H4 (cell line): ENCODE measurements around the gene FARSB. TPM values are rescaled to one million over a fixed set of nuclear protein-coding genes. Genes with fewer than 3 reads are reported as not detected.

ENCODE experiments used
- DNase-seq: peaks from one replicate; pipeline ENCODE4 v3.0.0-alpha.2; 2015; ENCODE audit warnings: low spot score
- total RNA-seq: library from RNA; depleted of rRNA; stranded (reverse); fragments of >200 nt; shearing (Covaris generic); gene quantifications from 2 replicates; pipeline ENCODE4 v1.2.3, GENCODE V29; 2014

Gene FARSB
- total RNA-seq, 1 experiment from 2014 or later = 46.4 TPM

DNA sequence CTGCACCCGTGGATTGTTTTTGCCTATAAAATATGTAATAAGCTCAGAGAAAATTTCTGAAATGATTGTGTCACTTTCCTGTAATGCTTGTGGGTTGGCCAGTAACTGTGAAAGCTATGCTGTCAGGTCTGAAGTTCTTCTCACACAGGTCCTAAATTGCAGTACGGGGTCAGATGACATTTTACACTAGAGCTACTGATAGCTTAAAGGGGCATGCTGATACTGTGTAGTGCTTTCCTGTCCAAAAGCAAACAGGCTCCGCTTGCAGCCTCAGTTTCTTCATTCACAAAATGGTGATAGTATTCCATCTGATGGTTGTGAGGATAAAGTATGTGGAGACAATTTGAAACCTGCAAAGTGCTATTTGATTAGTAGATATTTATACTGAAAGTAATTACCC is 7.6 kb upstream of the FARSB start:
- DNase-seq = no peak

- no peak for DNase-seq
Observed at GRCh38 chr2:222656526-222657446, 894 bp upstream of the FARSB start.

DNA sequence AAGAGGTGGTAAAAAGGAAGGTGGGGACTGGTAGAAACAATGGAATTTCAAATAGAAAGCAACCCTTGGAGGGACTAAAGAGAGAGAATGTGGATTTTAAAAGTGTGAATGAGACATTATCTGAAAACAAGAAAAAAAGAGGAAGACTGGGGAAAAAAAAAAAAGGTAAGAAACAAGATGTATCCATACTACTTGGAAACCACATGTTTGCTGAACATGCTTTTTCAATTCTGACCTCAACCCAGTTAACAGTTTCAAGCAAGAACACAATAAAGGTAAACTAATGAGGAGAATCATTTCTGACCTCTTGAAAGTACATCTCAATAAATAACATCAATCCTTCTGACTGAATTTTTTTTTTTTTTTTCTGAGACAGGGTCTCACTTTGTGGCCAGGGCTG is 2.6 kb downstream of the FARSB start:
- no peak for DNase-seq

GRCh38 chr2:222652491-222653255 is 3.2 kb downstream of the FARSB start:
- no peak for DNase-seq

- DNase-seq = no peak
Observed at GRCh38 chr2:222651718-222652418, 4.0 kb downstream of the FARSB start.

DNA sequence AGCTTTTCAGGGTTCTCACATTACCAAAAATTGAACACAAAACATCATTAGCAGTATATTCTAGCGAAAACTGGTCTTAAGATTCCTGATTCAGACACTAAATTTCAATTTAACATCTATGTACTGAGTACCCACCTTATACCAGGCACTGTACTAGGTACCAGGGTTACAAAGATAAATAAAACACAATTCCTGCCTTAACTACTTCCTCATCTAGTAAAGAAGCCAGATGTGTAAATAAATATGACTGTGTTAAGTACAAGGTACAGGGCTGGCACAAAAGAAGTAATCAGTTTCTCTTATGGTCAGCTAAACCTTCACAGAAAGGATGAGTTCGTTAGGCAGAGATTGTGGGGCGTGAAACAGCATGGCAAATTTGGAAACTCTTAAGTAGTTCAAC is 6.1 kb downstream of the FARSB start:
- no peak for DNase-seq

GRCh38 chr2:222646008-222646407 is 9.9 kb downstream of the FARSB start:
- no peak for DNase-seq

DNA sequence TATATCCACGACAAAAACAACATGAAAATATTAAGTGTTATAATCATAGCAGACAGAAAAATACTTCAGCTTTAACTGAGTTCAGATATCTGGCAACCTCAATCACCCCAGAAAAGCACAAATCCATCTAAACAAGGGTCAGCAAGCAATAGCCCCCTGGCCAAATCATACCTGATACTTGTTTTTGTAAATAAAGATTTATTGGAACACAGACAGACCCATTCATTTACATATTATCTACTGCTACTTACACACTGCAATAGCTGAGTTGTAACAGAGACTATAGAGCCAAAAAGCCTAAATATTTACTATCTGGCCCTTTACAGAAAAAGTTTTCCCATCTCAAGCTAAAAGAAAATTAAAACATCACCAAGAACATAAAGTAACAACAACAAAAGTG is 12.8 kb downstream of the FARSB start:
- DNase-seq = no peak

- DNase-seq = no peak
Observed at GRCh38 chr2:222641336-222641735, 14.6 kb downstream of the FARSB start.

GRCh38 chr2:222637067-222637466 is 18.8 kb downstream of the FARSB start:
- DNase-seq = no peak

DNA sequence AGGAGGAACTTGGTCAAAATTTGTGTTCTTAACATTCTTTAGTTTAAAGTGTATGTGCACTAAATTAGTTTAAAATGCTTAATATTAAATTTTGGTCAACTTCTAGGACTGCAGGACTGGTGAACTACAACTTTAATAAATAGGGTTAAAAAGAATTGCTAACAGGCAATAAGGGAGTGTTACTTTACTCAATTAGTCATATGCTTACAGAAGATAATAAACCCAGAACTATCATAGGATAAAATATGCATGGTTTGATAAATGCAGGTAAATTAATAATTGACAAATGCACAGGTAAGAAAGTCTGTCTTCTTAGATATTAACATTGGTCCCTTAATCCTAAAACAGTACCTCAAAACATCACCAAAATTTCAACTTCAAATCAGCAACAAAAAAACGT is 20.6 kb downstream of the FARSB start:
- no peak for DNase-seq

DNA sequence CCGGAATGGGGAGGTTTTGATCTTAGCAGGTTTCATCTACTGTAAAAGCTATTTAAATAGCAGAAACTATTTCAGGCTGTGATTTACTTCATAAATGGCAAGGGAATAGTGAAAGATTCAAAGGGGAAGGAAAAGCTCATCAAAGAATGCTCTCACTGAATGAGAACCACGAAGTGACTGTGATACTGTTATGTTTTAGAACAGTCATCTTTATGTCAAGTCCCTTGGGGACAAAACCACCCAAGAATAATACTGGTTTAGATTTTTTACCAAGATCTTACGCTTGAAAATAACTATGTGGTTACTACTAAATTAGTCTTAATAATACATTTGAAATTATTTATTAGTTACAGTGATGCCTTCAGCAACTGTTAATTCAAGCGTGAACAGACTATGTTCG is 28.1 kb downstream of the FARSB start:
- DNase-seq = no peak

DNA sequence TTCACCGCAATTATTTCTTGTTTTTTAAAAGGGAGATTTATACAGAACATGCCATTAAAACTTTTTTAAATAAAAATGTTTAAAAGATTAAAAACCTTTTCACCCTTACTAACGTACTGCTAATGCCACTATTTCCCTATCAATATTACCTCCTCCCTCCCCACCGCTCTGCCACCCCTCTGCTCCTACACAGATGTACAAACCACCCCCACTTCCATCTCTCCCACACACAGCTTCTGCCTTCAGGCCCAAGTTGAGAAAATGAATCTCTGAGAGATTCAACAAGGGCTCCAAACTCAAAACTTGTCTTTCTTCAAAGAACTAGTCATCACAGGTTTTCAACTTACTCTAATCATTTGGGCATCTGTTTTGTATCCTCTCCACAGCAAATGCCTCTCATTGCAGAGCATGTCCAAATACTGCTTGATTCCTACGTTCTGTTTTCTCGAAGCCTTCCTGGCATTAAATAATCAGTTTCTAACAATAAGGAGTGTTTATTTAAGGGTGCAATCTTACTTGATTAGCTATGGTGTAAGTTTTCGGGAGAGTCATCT is 32.1 kb downstream of the FARSB start:
- DNase-seq = no peak

DNA sequence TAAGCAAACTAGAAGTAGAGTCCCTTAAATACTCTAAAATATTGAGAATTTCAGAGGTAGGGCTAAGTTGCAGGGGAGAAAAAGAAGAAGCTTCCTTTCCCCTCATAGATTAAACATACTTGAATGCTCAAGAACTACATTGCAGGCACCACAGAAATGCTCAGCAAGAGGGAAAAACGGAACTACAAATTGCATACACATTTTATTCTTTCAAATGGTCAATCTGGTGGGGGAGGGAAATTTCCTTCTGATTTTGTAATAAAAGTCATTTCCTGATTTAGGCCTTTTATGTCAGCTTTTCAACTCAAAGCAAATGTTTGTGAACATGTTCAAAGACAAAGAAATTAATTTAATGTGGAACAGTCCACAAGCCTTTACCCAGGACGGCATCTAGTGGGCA is 33.0 kb downstream of the FARSB start:
- no peak for DNase-seq

DNA sequence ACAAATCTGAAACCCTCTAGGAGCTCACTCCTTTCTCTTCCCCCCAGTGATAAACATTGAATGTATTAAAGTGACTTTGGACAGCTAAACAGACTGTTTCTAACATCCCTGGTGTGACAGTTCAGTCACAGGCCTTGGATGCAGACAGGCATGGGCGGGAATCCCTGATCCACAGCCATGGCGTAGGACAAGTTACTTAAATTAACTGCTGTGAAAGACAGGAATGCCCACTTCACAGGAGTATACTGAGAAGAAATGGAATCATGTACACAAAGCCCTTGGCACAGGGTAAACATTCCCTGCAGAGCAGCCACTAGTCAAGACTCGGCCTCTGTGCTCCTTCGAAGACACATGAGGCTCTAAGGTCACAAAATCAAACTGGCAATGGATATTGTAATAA is 34.0 kb downstream of the FARSB start:
- no peak for DNase-seq

DNA sequence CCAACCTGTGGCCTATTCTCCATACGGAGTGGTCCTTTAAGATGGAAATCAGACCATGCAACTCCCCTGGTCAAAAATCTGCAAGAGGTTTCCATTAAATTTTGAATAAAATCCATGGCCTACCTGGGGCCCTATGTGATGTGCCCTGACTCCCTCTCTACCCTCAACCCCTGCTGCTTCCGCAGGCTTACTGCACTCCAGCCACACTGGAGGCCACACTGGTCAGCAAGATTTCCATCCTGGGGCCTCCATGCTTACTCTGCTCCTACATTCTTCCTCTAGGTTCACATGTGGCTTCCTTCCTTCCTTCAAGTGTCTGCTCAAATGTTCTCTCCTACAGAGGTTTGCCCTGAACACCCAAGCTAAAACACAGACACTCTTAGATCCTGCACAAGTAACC is 40.6 kb downstream of the FARSB start:
- DNase-seq = no peak

DNA sequence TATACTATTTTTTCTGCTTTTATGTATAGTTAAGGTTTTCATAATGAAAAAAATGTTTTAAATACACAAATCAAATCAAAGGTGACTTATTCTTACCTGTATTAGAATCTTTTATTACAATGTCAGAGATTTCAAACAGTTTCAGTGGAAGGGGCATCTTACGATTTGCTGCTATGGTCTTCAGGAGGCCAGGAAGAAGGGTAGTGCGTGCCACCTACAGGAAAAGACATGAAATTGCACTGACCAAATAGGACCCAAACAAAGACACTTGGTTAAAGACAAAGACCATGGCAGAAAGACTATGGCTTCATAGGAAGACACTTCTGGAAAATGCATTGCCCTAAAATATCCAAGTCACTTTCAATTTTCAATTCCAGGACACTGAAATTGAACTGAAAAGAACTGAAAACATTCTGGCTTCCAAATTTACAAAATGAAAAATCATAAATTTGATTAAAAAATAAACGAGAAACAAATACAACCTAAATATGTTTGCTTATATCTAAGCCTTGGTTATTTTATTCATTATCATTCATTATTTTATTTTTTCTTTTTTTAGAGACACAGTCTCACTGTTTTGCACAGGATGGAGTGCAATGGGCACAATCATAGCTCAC is 42.1 kb downstream of the FARSB start:
- peak; percentile 61 for DNase-seq

- no peak for DNase-seq
Observed at GRCh38 chr2:222611684-222612083, 44.2 kb downstream of the FARSB start.

- no peak for DNase-seq
Observed at GRCh38 chr2:222610746-222611145, 45.1 kb downstream of the FARSB start.

- DNase-seq = no peak
Observed at GRCh38 chr2:222609381-222609780, 46.5 kb downstream of the FARSB start.

DNA sequence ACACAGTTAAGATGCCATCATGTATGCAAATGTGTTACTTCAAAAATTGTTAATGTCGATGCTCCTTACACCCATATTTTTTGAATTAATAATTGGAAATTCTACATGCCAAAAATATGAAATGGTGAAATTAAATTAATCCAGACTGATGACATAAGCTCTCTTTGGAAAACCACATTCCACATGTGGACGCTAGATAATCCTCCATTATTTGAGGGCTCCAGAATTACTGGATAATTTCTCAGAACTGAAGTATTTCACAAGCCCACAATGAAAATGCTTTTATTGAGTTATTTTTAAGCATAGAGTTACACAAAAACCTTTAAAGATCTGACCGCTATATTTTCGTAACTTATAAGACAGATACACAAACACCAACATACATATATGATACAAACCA is 47.8 kb downstream of the FARSB start:
- no peak for DNase-seq

GRCh38 chr2:222606306-222606705 is 49.6 kb downstream of the FARSB start:
- no peak for DNase-seq
